HT-29 (cell line): ENCODE results near the gene KRTAP5-9. TPM values are rescaled to one million over a fixed set of nuclear protein-coding genes. Genes with fewer than 3 reads are reported as not detected.
"Not testable (repeated sequence)": the region's sequence is repeated elsewhere in the genome, so short reads cannot be mapped to it uniquely, and the experiment has no call there.

ENCODE experiments used
- DNase-seq: peaks from one replicate; pipeline ENCODE4 v3.0.0-alpha.2; 2015; ENCODE audit warnings: low spot score
- small RNA-seq: library from RNA; depleted of rRNA; stranded (forward); fragments of <200 nt; gene quantifications from one replicate; pipeline ENCODE3, GENCODE V24; 2014
- total RNA-seq: library from RNA; depleted of rRNA; stranded (reverse); fragments of >200 nt; shearing (Covaris generic); gene quantifications from 2 replicates; pipeline ENCODE4 v1.2.3, GENCODE V29; 2014; rRNA removed

KRTAP5-9 gene
- total RNA-seq, 1 experiment from 2014 or later = not detected

GRCh38 chr11:71582969-71583368 lies 34.7 kb downstream of the KRTAP5-9 start:
- DNase-seq = not testable (repeated sequence)

GRCh38 chr11:71585673-71586072 lies 37.5 kb downstream of the KRTAP5-9 start:
- not testable (repeated sequence) for DNase-seq

DNA sequence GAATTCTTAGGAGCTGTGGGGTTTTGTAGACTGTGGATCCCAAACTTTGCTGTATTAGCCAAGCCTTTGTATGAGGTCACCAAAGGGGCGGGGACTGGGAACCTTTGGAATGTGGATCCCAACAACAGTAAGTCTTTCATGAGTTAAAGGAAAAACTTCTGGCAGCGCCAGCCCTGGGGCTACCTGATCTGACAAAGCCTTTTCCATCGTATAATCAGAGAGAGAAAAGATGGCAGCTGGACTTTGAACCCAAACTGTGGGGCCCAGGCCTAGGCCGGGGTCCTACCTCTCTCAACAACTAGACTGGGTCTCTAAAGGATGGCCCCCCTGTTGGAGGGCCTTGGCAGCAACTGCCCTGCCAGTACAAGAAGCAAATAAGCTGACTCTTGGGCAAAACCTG lies 40.1 kb downstream of the KRTAP5-9 start:
- peak; percentile 13 for DNase-seq

DNA sequence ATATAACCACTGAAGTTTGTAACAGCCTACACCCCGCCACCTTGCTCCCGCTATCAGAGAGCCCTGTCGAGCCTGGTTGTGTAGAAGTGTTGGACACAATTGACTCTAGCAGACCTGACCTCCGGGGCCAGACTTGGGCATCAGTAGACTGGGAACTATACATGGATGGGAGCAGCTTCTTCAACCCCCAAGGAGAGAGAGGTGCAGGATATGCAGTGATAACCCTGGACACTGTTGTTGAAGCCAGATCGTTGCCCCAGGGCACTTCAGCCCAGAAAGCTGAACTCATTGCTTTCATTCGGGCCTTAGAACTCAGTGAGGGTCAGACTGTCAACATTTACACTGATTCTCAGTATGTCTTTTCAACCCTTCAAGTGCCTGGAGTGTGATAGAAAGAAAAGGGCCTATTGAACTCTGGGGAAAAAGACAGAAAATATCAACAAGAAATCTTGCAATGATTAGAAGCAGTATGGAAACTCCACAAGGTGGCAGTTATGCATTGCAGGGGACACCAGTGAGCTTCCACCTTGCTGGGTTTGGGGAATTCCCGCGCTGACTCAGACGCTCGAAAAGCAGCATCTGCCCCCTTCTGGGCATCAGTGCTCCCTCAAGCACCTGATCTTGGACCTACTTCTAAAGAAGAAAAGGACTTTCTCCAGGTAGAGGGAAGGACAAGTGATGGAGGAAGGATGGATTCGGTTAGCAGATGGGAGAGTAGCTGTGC lies 40.8 kb downstream of the KRTAP5-9 start:
- DNase-seq = peak; percentile 54

DNA sequence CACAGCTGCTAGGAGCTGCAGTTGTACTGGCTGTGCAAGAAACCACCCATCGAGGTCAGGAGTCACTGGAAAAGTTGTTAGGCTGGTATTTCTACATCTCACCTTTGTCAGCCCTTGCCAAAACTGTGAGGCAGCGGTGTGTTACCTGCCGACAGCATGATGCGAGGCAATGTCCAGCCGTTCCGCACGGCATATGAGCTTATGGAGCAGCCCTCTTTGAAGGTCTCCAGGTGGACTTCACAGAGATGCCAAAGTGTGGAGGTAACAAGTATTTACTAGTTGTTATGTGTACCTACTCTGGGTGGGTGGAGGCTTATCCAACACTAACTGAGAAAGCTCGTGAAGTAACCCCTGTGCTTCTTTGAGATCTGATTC lies 41.3 kb downstream of the KRTAP5-9 start:
- not testable (repeated sequence) for DNase-seq

Small RNAs within 50 kb of the gene (small RNA-seq; reads per million reads assigned to genes)
- not detected for gene AP000867.1
- gene KRTAP5-14P = not detected

Other genes with a start within 250 kb of the KRTAP5-9 start
- 369 and 407 TPM in 2 replicates for gene DHCR7, start 100.0 kb upstream of the KRTAP5-9 start, total RNA-seq
- gene NADSYN1, start 95.2 kb upstream of the KRTAP5-9 start, total RNA-seq = 177 and 204 TPM in 2 replicates
- not detected in 2 replicates for gene KRTAP5-7, start 21.2 kb upstream of the KRTAP5-9 start, total RNA-seq
- gene KRTAP5-8, start 10.4 kb upstream of the KRTAP5-9 start, total RNA-seq = not detected in 2 replicates
- gene KRTAP5-10, start 17.1 kb downstream of the KRTAP5-9 start, total RNA-seq = not detected in 2 replicates
- gene KRTAP5-11, start 34.5 kb downstream of the KRTAP5-9 start, total RNA-seq = not detected in 2 replicates